Panc1 (cell line): ENCODE data around the gene PISD. TPM values are rescaled to one million over a fixed set of nuclear protein-coding genes. Genes with fewer than 3 reads are reported as not detected.

Source experiments
- ATAC-seq: fragments of 200-7000 bp; cut with Tn5 transposase; 2 replicates; pipeline ENCODE4 v1.9.1; 2020; ENCODE audit warnings: mild to moderate bottlenecking, moderate library complexity
- BruUV-seq: library from RNA; stranded (reverse); fragments of 400-500 nt; replicated peaks from 2 replicates; lab custom pipeline; 2021; lab: Mats Ljungman, UMichigan
- CTCF ChIA-PET: fragments of 300-600 bp; sonication (Branson Sonifier 250); formaldehyde crosslinking; loops from one replicate; lab custom pipeline; 2022; ENCODE audit warnings: antibody characterized with exemption; lab: Charles Lee
- POLR2A ChIA-PET: fragments of 300-600 bp; sonication (Branson Sonifier 250); formaldehyde crosslinking; loops from one replicate; lab custom pipeline; 2022; ENCODE audit warnings: antibody characterized with exemption; lab: Charles Lee
- DNase-seq: peaks from one replicate; pipeline ENCODE4 v3.0.0-alpha.2; 2010; ENCODE audit warnings: low read depth, low spot score
- H3K27ac ChIP-seq: 2 replicates; pipeline ENCODE4 v1.5.1; 2011; ENCODE audit warnings: mild to moderate bottlenecking, low read length, inconsistent platforms
- H3K27me3 ChIP-seq: fragments of 200-500 bp; sonication (Bioruptor generic); 2 replicates; pipeline ENCODE4 v1.6.0; 2014; ENCODE audit warnings: low read length, inconsistent platforms; ENCODE audit not compliant: control insufficient read depth, insufficient read depth
- H3K36me3 ChIP-seq: fragments of 200-500 bp; sonication (Bioruptor generic); 2 replicates; pipeline ENCODE4 v1.5.1; 2014; ENCODE audit warnings: inconsistent platforms, mild to moderate bottlenecking, low read length, moderate library complexity; ENCODE audit not compliant: control insufficient read depth, insufficient read depth
- H3K4me1 ChIP-seq: 2 replicates; pipeline ENCODE4 v1.5.1; 2011; ENCODE audit warnings: inconsistent platforms, mild to moderate bottlenecking, low read length, moderate library complexity; ENCODE audit not compliant: control insufficient read depth, insufficient read depth
- H3K4me3 ChIP-seq, 2 experiments: 2 replicates each; pipeline ENCODE4 v1.5.1; 2011 to 2012; ENCODE audit warnings: low read depth in 2 of 2, low read length in 2 of 2, mild to moderate bottlenecking in 2 of 2, inconsistent platforms in 1 of 2, moderate library complexity in 1 of 2
- H3K9me3 ChIP-seq: fragments of 200-500 bp; sonication (Bioruptor generic); 2 replicates; pipeline ENCODE4 v1.5.1; 2014; ENCODE audit warnings: low read depth, mild to moderate bottlenecking, inconsistent platforms, low read length, moderate library complexity; ENCODE audit not compliant: control insufficient read depth, insufficient read depth
- POLR2AphosphoS5 ChIP-seq: IDR thresholded peaks from 2 replicates; pipeline ENCODE4 v1.6.1; 2012; ENCODE audit warnings: mild to moderate bottlenecking, low read depth, low read length, moderate library complexity
- SIN3A ChIP-seq: IDR thresholded peaks from 2 replicates; pipeline ENCODE4 v1.6.1; 2012; ENCODE audit warnings: low read depth, mild to moderate bottlenecking, low read length, moderate library complexity, borderline replicate concordance; ENCODE audit not compliant: insufficient read depth
- TCF7L2 ChIP-seq: IDR thresholded peaks from 2 replicates; pipeline ENCODE4 v1.6.1; 2011; ENCODE audit warnings: mild to moderate bottlenecking, low read depth, low read length, inconsistent platforms
- in situ Hi-C: cut with HindIII; loops from 2 replicates; pipeline ENCODE4 v1.10.0; 2016; ENCODE audit warnings: low sequenced_read_pairs, low pct_unique_long_range_greater_than_20kb
- intact Hi-C: fragments of 100-400 bp; cut with micrococcal nuclease; formaldehyde crosslinking; loops from one replicate; pipeline ENCODE4 v1.10.0; 2022; ENCODE audit not compliant: unreplicated experiment
- total RNA-seq: library from RNA; stranded (reverse); gene quantifications from one replicate; pipeline ENCODE4 v1.2.1, GENCODE V29; 2021; ENCODE audit not compliant: unreplicated experiment
- TF ChIP-seq, protein P1 (sequence below): fragments of 450-650 bp; IDR thresholded peaks from 2 replicates; pipeline ENCODE4 v1.5.1; 2017; ENCODE audit warnings: mild to moderate bottlenecking
- TF ChIP-seq, protein P2 (sequence below), 2 experiments: IDR thresholded peaks; 2 replicates each; pipeline ENCODE4 v1.6.1; 2011 to 2012; ENCODE audit warnings: low read depth in 2 of 2, control low read depth in 1 of 2, low read length in 1 of 2, mild to moderate bottlenecking in 1 of 2, moderate library complexity in 1 of 2; ENCODE audit not compliant: insufficient read depth in 1 of 2

PISD gene
- total RNA-seq, 1 experiment from 2014 or later: 33.8 TPM

DNA sequence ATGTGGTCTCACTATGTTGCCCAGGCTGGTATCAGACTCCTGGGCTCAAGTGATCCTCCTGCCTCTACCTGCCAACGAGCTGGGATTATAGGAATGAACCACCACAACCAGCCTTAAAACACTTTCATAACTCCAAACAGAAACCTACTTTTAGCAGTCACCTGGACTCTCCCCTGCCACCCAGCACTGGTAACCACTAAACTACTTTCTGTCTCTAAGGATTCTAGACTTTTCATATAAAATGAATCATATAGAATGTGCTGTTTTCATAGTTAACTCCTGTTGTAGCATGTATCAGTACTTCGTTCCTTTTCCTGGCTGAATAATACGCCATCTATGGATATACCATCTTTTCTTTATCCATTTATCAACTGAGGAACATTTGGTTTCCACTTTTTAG is 29.4 kb upstream of the PISD start:
- intact Hi-C loops: no loop called here
- in situ Hi-C loops: no loop called here
- TF ChIP-seq, protein P1, sequence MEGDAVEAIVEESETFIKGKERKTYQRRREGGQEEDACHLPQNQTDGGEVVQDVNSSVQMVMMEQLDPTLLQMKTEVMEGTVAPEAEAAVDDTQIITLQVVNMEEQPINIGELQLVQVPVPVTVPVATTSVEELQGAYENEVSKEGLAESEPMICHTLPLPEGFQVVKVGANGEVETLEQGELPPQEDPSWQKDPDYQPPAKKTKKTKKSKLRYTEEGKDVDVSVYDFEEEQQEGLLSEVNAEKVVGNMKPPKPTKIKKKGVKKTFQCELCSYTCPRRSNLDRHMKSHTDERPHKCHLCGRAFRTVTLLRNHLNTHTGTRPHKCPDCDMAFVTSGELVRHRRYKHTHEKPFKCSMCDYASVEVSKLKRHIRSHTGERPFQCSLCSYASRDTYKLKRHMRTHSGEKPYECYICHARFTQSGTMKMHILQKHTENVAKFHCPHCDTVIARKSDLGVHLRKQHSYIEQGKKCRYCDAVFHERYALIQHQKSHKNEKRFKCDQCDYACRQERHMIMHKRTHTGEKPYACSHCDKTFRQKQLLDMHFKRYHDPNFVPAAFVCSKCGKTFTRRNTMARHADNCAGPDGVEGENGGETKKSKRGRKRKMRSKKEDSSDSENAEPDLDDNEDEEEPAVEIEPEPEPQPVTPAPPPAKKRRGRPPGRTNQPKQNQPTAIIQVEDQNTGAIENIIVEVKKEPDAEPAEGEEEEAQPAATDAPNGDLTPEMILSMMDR: no peak
- no peak for TF ChIP-seq TCF7L2
- TF ChIP-seq, protein P2, sequence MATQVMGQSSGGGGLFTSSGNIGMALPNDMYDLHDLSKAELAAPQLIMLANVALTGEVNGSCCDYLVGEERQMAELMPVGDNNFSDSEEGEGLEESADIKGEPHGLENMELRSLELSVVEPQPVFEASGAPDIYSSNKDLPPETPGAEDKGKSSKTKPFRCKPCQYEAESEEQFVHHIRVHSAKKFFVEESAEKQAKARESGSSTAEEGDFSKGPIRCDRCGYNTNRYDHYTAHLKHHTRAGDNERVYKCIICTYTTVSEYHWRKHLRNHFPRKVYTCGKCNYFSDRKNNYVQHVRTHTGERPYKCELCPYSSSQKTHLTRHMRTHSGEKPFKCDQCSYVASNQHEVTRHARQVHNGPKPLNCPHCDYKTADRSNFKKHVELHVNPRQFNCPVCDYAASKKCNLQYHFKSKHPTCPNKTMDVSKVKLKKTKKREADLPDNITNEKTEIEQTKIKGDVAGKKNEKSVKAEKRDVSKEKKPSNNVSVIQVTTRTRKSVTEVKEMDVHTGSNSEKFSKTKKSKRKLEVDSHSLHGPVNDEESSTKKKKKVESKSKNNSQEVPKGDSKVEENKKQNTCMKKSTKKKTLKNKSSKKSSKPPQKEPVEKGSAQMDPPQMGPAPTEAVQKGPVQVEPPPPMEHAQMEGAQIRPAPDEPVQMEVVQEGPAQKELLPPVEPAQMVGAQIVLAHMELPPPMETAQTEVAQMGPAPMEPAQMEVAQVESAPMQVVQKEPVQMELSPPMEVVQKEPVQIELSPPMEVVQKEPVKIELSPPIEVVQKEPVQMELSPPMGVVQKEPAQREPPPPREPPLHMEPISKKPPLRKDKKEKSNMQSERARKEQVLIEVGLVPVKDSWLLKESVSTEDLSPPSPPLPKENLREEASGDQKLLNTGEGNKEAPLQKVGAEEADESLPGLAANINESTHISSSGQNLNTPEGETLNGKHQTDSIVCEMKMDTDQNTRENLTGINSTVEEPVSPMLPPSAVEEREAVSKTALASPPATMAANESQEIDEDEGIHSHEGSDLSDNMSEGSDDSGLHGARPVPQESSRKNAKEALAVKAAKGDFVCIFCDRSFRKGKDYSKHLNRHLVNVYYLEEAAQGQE (IDR thresholded peaks at IDR 0.05; ENCODE audit: insufficient read depth in 1 of 2, low read depth in 2 of 2, low read length in 1 of 2): no peak
- TF ChIP-seq SIN3A: no peak
- no peak for TF ChIP-seq POLR2AphosphoS5
- Histone ChIP-seq H3K4me1 (no peaks in the 10 kb centered on the region), H3K36me3 (no peaks in the 10 kb centered on the region; the same call in 1 of the 2 replicates), H3K27ac (no peak overlapping the region), H3K27me3 (no peaks in the 10 kb centered on the region), H3K4me3 (no peak overlapping the region), H3K9me3 (no peaks in the 10 kb centered on the region)
- CTCF ChIA-PET: interaction anchor here (0.6 kb wide), 1 partner anchor 14 kb away, joined by 3 read pairs; no protein-coding TSS in a partner anchor
- no peak for ATAC-seq
- POLR2A ChIA-PET: no interaction called here
- no TSS peak for BruUV-seq
- no peak for DNase-seq

DNA sequence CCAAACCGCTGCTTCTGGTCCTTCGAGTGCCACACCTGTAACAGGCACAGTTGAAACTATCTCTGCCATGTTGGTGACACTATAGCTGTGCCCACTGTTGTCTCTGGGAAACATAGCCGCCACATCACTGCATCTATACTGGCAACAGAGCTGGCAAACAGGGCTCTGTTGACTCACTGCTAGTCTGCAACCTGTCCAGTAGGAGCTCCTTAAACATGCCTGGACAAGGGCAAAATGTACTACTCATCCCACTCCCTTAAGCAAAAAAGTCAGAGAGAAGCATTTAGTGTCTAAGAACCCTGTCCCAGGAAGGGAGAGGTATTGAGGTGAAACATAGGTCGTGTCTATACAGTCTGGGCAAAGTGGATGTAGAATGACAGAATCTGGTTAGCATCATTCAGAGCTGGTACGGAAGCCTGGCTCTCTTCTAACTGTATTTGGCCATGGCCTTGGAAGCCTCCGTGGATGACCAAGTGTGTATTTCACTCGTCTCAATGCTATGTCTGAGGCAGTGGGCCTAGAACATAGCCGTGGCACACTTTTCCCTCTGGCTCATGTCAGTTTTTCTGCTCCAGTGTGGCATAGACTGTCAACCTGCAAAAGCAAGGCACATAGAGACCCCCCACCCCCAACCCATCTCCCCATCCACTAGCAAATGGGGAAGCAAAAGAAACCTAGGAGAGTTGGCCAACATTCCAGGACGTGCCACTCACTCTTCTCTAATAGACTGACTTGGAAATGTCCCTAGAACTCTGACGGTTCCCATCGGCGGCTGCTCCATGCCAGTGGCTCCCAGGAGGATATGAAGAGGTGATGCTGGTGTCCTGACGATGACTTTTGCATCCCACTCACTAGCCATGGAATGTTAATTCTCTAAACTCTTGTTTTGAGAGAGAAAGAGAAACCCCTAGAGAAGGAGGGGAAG is 21.4 kb upstream of the PISD start:
- Histone ChIP-seq H3K27me3 (no peaks in the 10 kb centered on the region), H3K4me1 (peaks cover 3% of the 10 kb centered on the region; the same call in 1 of the 2 replicates), H3K36me3 (no peaks in the 10 kb centered on the region; the same call in 1 of the 2 replicates), H3K4me3 (no peak overlapping the region), H3K27ac (no peak overlapping the region), H3K9me3 (no peaks in the 10 kb centered on the region)
- CTCF ChIA-PET: no interaction called here
- BruUV-seq: no TSS peak
- in situ Hi-C loops (no loop called here), intact Hi-C loops (no loop called here)
- no peak for ATAC-seq
- POLR2A ChIA-PET: no interaction called here
- no peak for DNase-seq
- TF ChIP-seq SIN3A (no peak), POLR2AphosphoS5 (no peak), TCF7L2 (no peak)
- TF ChIP-seq, protein P2 (IDR thresholded peaks at IDR 0.05; ENCODE audit: insufficient read depth in 1 of 2, low read depth in 2 of 2, low read length in 1 of 2): no peak
- TF ChIP-seq, protein P1: no peak
